Loucy (cell line): ENCODE results near the gene CCR4.
A peak's percentile ranks its signal among the peaks of the same experiment; 100 is the strongest.
"Not testable (repeated sequence)": the region's sequence is repeated elsewhere in the genome, so short reads cannot be mapped to it uniquely, and the experiment has no call there.

Source experiments
- H2AFZ ChIP-seq: fragments of 200-600 bp; sonication (generic); 2 replicates; pipeline ENCODE4 v1.6.0; 2016; ENCODE audit warnings: antibody characterized with exemption, mild to moderate bottlenecking, low read length, moderate library complexity
- H3F3A ChIP-seq: fragments of 200-600 bp; 2 replicates; pipeline ENCODE4 v1.6.0; 2016; ENCODE audit warnings: antibody characterized with exemption, low read depth, mild to moderate bottlenecking
- H3K27me3 ChIP-seq: fragments of 200-600 bp; sonication (generic); 2 replicates; pipeline ENCODE4 v1.6.1; 2014; ENCODE audit warnings: low read length, mild to moderate bottlenecking; ENCODE audit not compliant: insufficient read depth, poor library complexity, severe bottlenecking
- H3K36me3 ChIP-seq: fragments of 200-600 bp; sonication (generic); 2 replicates; pipeline ENCODE4 v1.6.1; 2016; ENCODE audit warnings: low read length; ENCODE audit not compliant: insufficient read depth
- H3K4me1 ChIP-seq: fragments of 200-600 bp; sonication (generic); 2 replicates; pipeline ENCODE4 v1.5.1; 2014; ENCODE audit warnings: low read length, mild to moderate bottlenecking; ENCODE audit not compliant: insufficient read depth, poor library complexity, severe bottlenecking
- H3K4me2 ChIP-seq: fragments of 200-600 bp; sonication (generic); 2 replicates; pipeline ENCODE4 v1.6.0; 2014; ENCODE audit warnings: antibody characterized with exemption, low read length, low read depth, mild to moderate bottlenecking; ENCODE audit not compliant: poor library complexity, severe bottlenecking
- H3K4me3 ChIP-seq: fragments of 200-600 bp; sonication (generic); 2 replicates; pipeline ENCODE4 v1.5.1; 2014; ENCODE audit warnings: low read length, mild to moderate bottlenecking, mixed read lengths; ENCODE audit not compliant: poor library complexity, severe bottlenecking
- H3K79me2 ChIP-seq: fragments of 200-600 bp; sonication (generic); 2 replicates; pipeline ENCODE4 v1.6.1; 2014; ENCODE audit warnings: low read length; ENCODE audit not compliant: insufficient read depth
- H3K9ac ChIP-seq: fragments of 200-600 bp; sonication (generic); 2 replicates; pipeline ENCODE4 v1.6.0; 2014; ENCODE audit warnings: mild to moderate bottlenecking, low read depth, low read length, moderate library complexity; ENCODE audit not compliant: poor library complexity, severe bottlenecking
- H3K9me2 ChIP-seq: fragments of 200-600 bp; sonication (generic); replicated peaks from 2 replicates; pipeline ENCODE4 v1.6.1; 2016; ENCODE audit warnings: low read depth, low read length, mixed read lengths
- H3K9me3 ChIP-seq: fragments of 200-600 bp; sonication (generic); 2 replicates; pipeline ENCODE4 v1.6.1; 2014; ENCODE audit warnings: mild to moderate bottlenecking, antibody characterized with exemption, low read length, low read depth; ENCODE audit not compliant: insufficient read depth
- H4K20me1 ChIP-seq: fragments of 200-600 bp; sonication (generic); 2 replicates; pipeline ENCODE4 v1.6.0; 2014; ENCODE audit warnings: antibody characterized with exemption, low read length, mild to moderate bottlenecking; ENCODE audit not compliant: insufficient read depth, poor library complexity, severe bottlenecking
- CTCF ChIP-seq: fragments of 200-600 bp; sonication (generic); conservative IDR thresholded peaks from 2 replicates; pipeline ENCODE4 v1.5.1; 2014; ENCODE audit warnings: mild to moderate bottlenecking, antibody characterized with exemption, low read length
- EZH2phosphoT487 ChIP-seq: fragments of 200-600 bp; IDR thresholded peaks from 2 replicates; pipeline ENCODE4 v1.6.1; 2018; ENCODE audit warnings: antibody characterized with exemption, mild to moderate bottlenecking, moderate library complexity, borderline replicate concordance

The CCR4 gene

GRCh38 chr3:32940726-32941125 is 10.7 kb upstream of the CCR4 start:
- Histone ChIP-seq H3F3A (peaks cover 3% of the 10 kb centered on the region; the same call in 1 of the 2 replicates), H3K36me3 (no peaks in the 10 kb centered on the region), H3K4me3 (no peak overlapping the region), H3K4me1 (no peaks in the 10 kb centered on the region), H3K9me2 (no peaks in the 10 kb centered on the region), H3K79me2 (no peaks in the 10 kb centered on the region), H3K9me3 (no peaks in the 10 kb centered on the region), H2AFZ (no peak overlapping the region), H3K9ac (no peak overlapping the region), H4K20me1 (no peaks in the 10 kb centered on the region), H3K4me2 (no peak overlapping the region), H3K27me3 (no peaks in the 10 kb centered on the region)
- no peak for TF ChIP-seq EZH2phosphoT487
- TF ChIP-seq CTCF: no peak

- no peaks in the 10 kb centered on the region for H3K9me2 ChIP-seq
- no peaks in the 10 kb centered on the region for H3K36me3 ChIP-seq
- H3K4me2 ChIP-seq: no peak overlapping the region
- no peaks in the 10 kb centered on the region for H3K79me2 ChIP-seq
- H3K9ac ChIP-seq: no peak overlapping the region
- no peak overlapping the region for H3K4me3 ChIP-seq
- peaks cover 2% of the 10 kb centered on the region for H3K4me1 ChIP-seq
- H3K27me3 ChIP-seq: no peaks in the 10 kb centered on the region
- no peaks in the 10 kb centered on the region for H4K20me1 ChIP-seq
- no peaks in the 10 kb centered on the region for H3K9me3 ChIP-seq
- peaks cover 4% of the 10 kb centered on the region; the same call in 1 of the 2 replicates for H3F3A ChIP-seq
- H2AFZ ChIP-seq: no peak overlapping the region
- no peak for TF ChIP-seq EZH2phosphoT487
- 0 out of 2 replicates have a peak, but pooled peaks have one; percentile 18 for TF ChIP-seq CTCF
These were observed 6.3 kb upstream of the CCR4 start for GRCh38 chr3:32945136-32945535.

- not testable (repeated sequence) for H3K4me1 ChIP-seq, H3K79me2 ChIP-seq, H3F3A ChIP-seq, H3K36me3 ChIP-seq, H2AFZ ChIP-seq, H3K9ac ChIP-seq, H3K27me3 ChIP-seq, H3K4me2 ChIP-seq, H3K9me2 ChIP-seq, H4K20me1 ChIP-seq, H3K9me3 ChIP-seq, H3K4me3 ChIP-seq
These were observed 5.8 kb upstream of the CCR4 start for GRCh38 chr3:32945598-32945997.

GRCh38 chr3:32946973-32947788 is 4.3 kb upstream of the CCR4 start:
- no peaks in the 10 kb centered on the region for H3K36me3 ChIP-seq
- no peaks in the 10 kb centered on the region for H3K27me3 ChIP-seq
- no peaks in the 10 kb centered on the region for H3K9me3 ChIP-seq
- H3K9me2 ChIP-seq: no peaks in the 10 kb centered on the region
- H3K9ac ChIP-seq: no peak overlapping the region
- H4K20me1 ChIP-seq: no peaks in the 10 kb centered on the region
- H3K4me3 ChIP-seq: no peak overlapping the region
- H3K79me2 ChIP-seq: no peaks in the 10 kb centered on the region
- TF ChIP-seq CTCF (no peak), EZH2phosphoT487 (no peak)
- peaks cover 18% of the 10 kb centered on the region for H3K4me1 ChIP-seq
- no peak overlapping the region for H3K4me2 ChIP-seq
- peak overlapping the region; percentile 78 for H2AFZ ChIP-seq
- H3F3A ChIP-seq: peaks cover 4% of the 10 kb centered on the region; the same call in 1 of the 2 replicates
